H1 (cell line): ENCODE data around the gene GRAMD1B. TPM values are rescaled to one million over a fixed set of nuclear protein-coding genes. Genes with fewer than 3 reads are reported as not detected.

Experiments used
- EP300 ChIP-seq, 2 experiments: IDR thresholded peaks; 1 replicate in 1 of 2; 2 replicates in 1 of 2; pipeline ENCODE4 v1.6.1; 2011 to 2012; ENCODE audit warnings: low read depth in 2 of 2, low read length in 2 of 2, mild to moderate bottlenecking in 2 of 2, borderline replicate concordance in 1 of 2, inconsistent platforms in 1 of 2, moderate library complexity in 1 of 2
- polyA plus RNA-seq, 7 experiments: library from polyadenylated mRNA; depleted of rRNA in 3 of 7; stranded (reverse) in 5 of 7; unstranded in 2 of 7; fragments of >200 nt in 5 of 7; fragments of 200-250 nt in 2 of 7; gene quantifications; 1 replicate in 5 of 7; 2 replicates in 1 of 7; 4 replicates in 1 of 7; pipeline versions ENCODE4 v1.2.1 to v1.2.3, GENCODE V29; 2011 to 2013; ENCODE audit warnings: missing spikeins in 2 of 7, mixed read lengths in 2 of 7
- total RNA-seq: library from RNA; stranded (reverse); fragmentation: NEBNext Ultra II Directional; extraction: Animal tissue kit (Norgen Biotek cat#: 25700); gene quantifications from 2 replicates; pipeline ENCODE4 v1.2.1, GENCODE V29; 2021

The GRAMD1B gene
- total and polyA plus RNA-seq, 2 of the 8 experiments (the other 6 are each of a cell fraction or from before 2014, with no cell fraction given), result 10.1 to 21.2 TPM

GRCh38 chr11:123587044-123587443, 157.0 kb downstream of the GRAMD1B start (continued):
- TF ChIP-seq EP300 (IDR thresholded peaks at IDR 0.05; ENCODE audit: borderline replicate concordance in 1 of 2, low read depth in 2 of 2, low read length in 2 of 2), result no peak
